ENCODE data around the gene WDR77.

DNA sequence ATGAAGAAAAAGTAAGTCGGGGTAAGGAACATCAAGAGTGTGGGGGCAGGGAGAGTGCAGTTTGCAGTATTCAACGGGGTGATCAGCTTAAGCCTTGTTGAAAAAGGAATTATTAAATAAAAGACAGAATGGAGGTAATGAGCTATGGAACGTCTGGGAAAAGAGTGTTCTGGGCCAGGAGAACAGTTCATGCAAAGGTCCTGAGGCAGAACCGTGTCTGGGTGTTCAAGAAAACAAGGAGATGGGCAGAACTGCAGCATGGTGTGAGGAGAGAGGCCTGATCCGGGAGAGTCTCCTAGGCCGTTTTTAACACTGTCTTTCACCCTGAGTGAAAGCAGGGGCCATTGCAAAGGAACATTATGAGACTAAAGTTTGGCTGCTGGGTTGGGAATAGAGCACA is 41.8 kb downstream of the WDR77 start:
- TF ChIP-seq RAD21 (IDR thresholded peaks at IDR 0.05; ENCODE audit: low read depth) (no peak), CEBPB (IDR thresholded peaks at IDR 0.05) (no peak), NFIC (IDR thresholded peaks at IDR 0.05) (no peak), YY1 (IDR thresholded peaks at IDR 0.05; ENCODE audit: low read depth) (no peak), CREB1 (IDR thresholded peaks at IDR 0.05; ENCODE audit: low read depth) (no peak), TEAD4 (IDR thresholded peaks at IDR 0.05) (no peak), EP300 (IDR thresholded peaks at IDR 0.05; ENCODE audit: borderline replicate concordance) (no peak), FOXM1 (IDR thresholded peaks at IDR 0.05; ENCODE audit: borderline replicate concordance, low read depth) (no peak), TCF12 (IDR thresholded peaks at IDR 0.05; ENCODE audit: low read depth) (no peak), EGR1 (IDR thresholded peaks at IDR 0.05) (no peak)
- TF ChIP-seq, protein P1, sequence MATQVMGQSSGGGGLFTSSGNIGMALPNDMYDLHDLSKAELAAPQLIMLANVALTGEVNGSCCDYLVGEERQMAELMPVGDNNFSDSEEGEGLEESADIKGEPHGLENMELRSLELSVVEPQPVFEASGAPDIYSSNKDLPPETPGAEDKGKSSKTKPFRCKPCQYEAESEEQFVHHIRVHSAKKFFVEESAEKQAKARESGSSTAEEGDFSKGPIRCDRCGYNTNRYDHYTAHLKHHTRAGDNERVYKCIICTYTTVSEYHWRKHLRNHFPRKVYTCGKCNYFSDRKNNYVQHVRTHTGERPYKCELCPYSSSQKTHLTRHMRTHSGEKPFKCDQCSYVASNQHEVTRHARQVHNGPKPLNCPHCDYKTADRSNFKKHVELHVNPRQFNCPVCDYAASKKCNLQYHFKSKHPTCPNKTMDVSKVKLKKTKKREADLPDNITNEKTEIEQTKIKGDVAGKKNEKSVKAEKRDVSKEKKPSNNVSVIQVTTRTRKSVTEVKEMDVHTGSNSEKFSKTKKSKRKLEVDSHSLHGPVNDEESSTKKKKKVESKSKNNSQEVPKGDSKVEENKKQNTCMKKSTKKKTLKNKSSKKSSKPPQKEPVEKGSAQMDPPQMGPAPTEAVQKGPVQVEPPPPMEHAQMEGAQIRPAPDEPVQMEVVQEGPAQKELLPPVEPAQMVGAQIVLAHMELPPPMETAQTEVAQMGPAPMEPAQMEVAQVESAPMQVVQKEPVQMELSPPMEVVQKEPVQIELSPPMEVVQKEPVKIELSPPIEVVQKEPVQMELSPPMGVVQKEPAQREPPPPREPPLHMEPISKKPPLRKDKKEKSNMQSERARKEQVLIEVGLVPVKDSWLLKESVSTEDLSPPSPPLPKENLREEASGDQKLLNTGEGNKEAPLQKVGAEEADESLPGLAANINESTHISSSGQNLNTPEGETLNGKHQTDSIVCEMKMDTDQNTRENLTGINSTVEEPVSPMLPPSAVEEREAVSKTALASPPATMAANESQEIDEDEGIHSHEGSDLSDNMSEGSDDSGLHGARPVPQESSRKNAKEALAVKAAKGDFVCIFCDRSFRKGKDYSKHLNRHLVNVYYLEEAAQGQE (IDR thresholded peaks at IDR 0.05; ENCODE audit: low read depth): no peak
- TF ChIP-seq, protein P2, sequence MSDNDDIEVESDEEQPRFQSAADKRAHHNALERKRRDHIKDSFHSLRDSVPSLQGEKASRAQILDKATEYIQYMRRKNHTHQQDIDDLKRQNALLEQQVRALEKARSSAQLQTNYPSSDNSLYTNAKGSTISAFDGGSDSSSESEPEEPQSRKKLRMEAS (IDR thresholded peaks at IDR 0.05): no peak
